ENCODE data around the gene PDK2.

Gene PDK2

GRCh38 chr17:50117202-50118051 lies 22.3 kb downstream of the PDK2 start:
- no peak for DNase-seq (ENCODE audit: low read depth in 2 of 2)

GRCh38 chr17:50118076-50118827 lies 23.1 kb downstream of the PDK2 start:
- no peak for DNase-seq (ENCODE audit: low read depth in 2 of 2)

- DNase-seq (ENCODE audit: low read depth in 2 of 2), result no peak
Observed at GRCh38 chr17:50118828-50119218, 23.7 kb downstream of the PDK2 start.

- no peak for DNase-seq (ENCODE audit: low read depth in 2 of 2)
Observed at GRCh38 chr17:50120475-50121253, 25.5 kb downstream of the PDK2 start.

- DNase-seq (ENCODE audit: low read depth in 2 of 2), result no peak
Observed at GRCh38 chr17:50122945-50123344, 27.8 kb downstream of the PDK2 start.

- no peak for DNase-seq (ENCODE audit: low read depth in 2 of 2)
Observed at GRCh38 chr17:50123649-50124349, 28.6 kb downstream of the PDK2 start.

GRCh38 chr17:50125420-50125997 lies 30.4 kb downstream of the PDK2 start:
- DNase-seq (ENCODE audit: low read depth in 2 of 2), result no peak

- no peak for DNase-seq (ENCODE audit: low read depth in 2 of 2)
Observed at GRCh38 chr17:50127697-50128361, 32.7 kb downstream of the PDK2 start.

GRCh38 chr17:50128441-50129352 lies 33.5 kb downstream of the PDK2 start:
- no peak for DNase-seq (ENCODE audit: low read depth in 2 of 2)

GRCh38 chr17:50129353-50129727 lies 34.2 kb downstream of the PDK2 start:
- DNase-seq (ENCODE audit: low read depth in 2 of 2), result no peak

- DNase-seq (ENCODE audit: low read depth in 2 of 2), result no peak
Observed at GRCh38 chr17:50129728-50130558, 34.8 kb downstream of the PDK2 start, which contains the start of gene SAMD14. SAMD14 (minus strand) TSS chr17:50130160; CDS start chr17:50124959, 5,201 bp downstream.

GRCh38 chr17:50130559-50131305 lies 35.6 kb downstream of the PDK2 start:
- no peak for DNase-seq (ENCODE audit: low read depth in 2 of 2)

- DNase-seq (ENCODE audit: low read depth in 2 of 2), result no peak
Observed at GRCh38 chr17:50132104-50132794, 37.1 kb downstream of the PDK2 start.

- DNase-seq (ENCODE audit: low read depth in 2 of 2), result no peak
Observed at GRCh38 chr17:50133028-50133768, 38.0 kb downstream of the PDK2 start.

GRCh38 chr17:50133769-50134099 lies 38.6 kb downstream of the PDK2 start:
- no peak for DNase-seq (ENCODE audit: low read depth in 2 of 2)

- DNase-seq (ENCODE audit: low read depth in 2 of 2), result no peak
Observed at GRCh38 chr17:50134206-50135110, 39.3 kb downstream of the PDK2 start.

All from fibroblast of skin of left quadriceps (primary cell).